ENCODE measurements around the gene DDRGK1. TPM values are rescaled to one million over a fixed set of nuclear protein-coding genes. Genes with fewer than 3 reads are reported as not detected.

The DDRGK1 gene
- total RNA-seq, 1 experiment from 2014 or later: 65.5 TPM

- intact Hi-C loops (cut with micrococcal nuclease; ENCODE audit: unreplicated experiment) (no loop called here), in situ Hi-C loops (cut with HindIII; ENCODE audit: low pct_unique_long_range_greater_than_20kb, low sequenced_read_pairs) (no loop called here)
- ChIA-PET CTCF (interaction anchor here (0.7 kb wide), 1 partner anchor 184 kb away, joined by 3 read pairs; no protein-coding TSS in a partner anchor), POLR2A (no interaction called here)
- Histone ChIP-seq H3K27ac (ENCODE audit: low read length) (no peak overlapping the region), H3K4me3 (ENCODE audit: low read depth in 2 of 2, low read length in 2 of 2) (no peak overlapping the region), H3K27me3 (ENCODE audit: control insufficient read depth, insufficient read depth, low read length) (no peaks in the 10 kb centered on the region), H3K9me3 (ENCODE audit: control insufficient read depth, insufficient read depth, low read depth, low read length) (no peaks in the 10 kb centered on the region), H3K36me3 (ENCODE audit: control insufficient read depth, insufficient read depth, low read length) (no peaks in the 10 kb centered on the region), H3K4me1 (ENCODE audit: control insufficient read depth, insufficient read depth, low read length) (peaks cover 6% of the 10 kb centered on the region; the same call in 1 of the 2 replicates)
- BruUV-seq (replicated peaks): no TSS peak
- TF ChIP-seq TCF7L2 (IDR thresholded peaks at IDR 0.05; ENCODE audit: low read depth, low read length) (no peak), SIN3A (IDR thresholded peaks at IDR 0.05; ENCODE audit: borderline replicate concordance, insufficient read depth, low read depth, low read length) (no peak), POLR2AphosphoS5 (IDR thresholded peaks at IDR 0.05; ENCODE audit: low read depth, low read length) (no peak), CTCF (IDR thresholded peaks at IDR 0.05) (no peak; the same call in 1 of the 2 replicates)
- TF ChIP-seq, protein P1, sequence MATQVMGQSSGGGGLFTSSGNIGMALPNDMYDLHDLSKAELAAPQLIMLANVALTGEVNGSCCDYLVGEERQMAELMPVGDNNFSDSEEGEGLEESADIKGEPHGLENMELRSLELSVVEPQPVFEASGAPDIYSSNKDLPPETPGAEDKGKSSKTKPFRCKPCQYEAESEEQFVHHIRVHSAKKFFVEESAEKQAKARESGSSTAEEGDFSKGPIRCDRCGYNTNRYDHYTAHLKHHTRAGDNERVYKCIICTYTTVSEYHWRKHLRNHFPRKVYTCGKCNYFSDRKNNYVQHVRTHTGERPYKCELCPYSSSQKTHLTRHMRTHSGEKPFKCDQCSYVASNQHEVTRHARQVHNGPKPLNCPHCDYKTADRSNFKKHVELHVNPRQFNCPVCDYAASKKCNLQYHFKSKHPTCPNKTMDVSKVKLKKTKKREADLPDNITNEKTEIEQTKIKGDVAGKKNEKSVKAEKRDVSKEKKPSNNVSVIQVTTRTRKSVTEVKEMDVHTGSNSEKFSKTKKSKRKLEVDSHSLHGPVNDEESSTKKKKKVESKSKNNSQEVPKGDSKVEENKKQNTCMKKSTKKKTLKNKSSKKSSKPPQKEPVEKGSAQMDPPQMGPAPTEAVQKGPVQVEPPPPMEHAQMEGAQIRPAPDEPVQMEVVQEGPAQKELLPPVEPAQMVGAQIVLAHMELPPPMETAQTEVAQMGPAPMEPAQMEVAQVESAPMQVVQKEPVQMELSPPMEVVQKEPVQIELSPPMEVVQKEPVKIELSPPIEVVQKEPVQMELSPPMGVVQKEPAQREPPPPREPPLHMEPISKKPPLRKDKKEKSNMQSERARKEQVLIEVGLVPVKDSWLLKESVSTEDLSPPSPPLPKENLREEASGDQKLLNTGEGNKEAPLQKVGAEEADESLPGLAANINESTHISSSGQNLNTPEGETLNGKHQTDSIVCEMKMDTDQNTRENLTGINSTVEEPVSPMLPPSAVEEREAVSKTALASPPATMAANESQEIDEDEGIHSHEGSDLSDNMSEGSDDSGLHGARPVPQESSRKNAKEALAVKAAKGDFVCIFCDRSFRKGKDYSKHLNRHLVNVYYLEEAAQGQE (IDR thresholded peaks at IDR 0.05; ENCODE audit: insufficient read depth in 1 of 2, low read depth in 2 of 2, low read length in 1 of 2): no peak
- ATAC-seq: no peak
- no peak for DNase-seq (ENCODE audit: low read depth, low spot score)
Observed at GRCh38 chr20:3168079-3168828, 36.2 kb downstream of the DDRGK1 start.

DNA sequence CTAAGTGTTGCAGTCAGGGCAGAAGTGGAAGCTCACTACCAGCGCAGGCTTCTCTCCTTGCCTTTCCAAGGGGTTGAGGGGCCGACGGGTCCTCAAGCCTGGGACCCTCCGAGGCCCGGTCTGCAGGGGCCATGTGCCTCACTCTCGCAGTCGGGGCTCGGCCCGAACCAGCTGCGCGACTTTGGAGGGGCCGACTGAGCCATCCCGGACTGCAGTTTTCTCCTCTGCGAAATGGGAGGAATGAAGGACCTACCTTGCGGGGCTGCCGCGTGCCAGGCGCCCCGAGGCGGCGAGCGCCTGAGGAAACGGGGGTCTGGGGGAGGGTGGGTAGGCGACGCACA, 36.8 kb downstream of the DDRGK1 start:
- ATAC-seq (no peak), DNase-seq (ENCODE audit: low read depth, low spot score) (no peak)
- H3K27ac ChIP-seq (ENCODE audit: low read length): no peak overlapping the region
- no peak for TF ChIP-seq TCF7L2 (IDR thresholded peaks at IDR 0.05; ENCODE audit: low read depth, low read length)
- H3K4me1 ChIP-seq (ENCODE audit: control insufficient read depth, insufficient read depth, low read length): peaks cover 5% of the 10 kb centered on the region; the same call in 1 of the 2 replicates
- H3K27me3 ChIP-seq (ENCODE audit: control insufficient read depth, insufficient read depth, low read length): no peaks in the 10 kb centered on the region
- H3K36me3 ChIP-seq (ENCODE audit: control insufficient read depth, insufficient read depth, low read length): no peaks in the 10 kb centered on the region
- intact Hi-C loops (cut with micrococcal nuclease; ENCODE audit: unreplicated experiment) (no loop called here), in situ Hi-C loops (cut with HindIII; ENCODE audit: low pct_unique_long_range_greater_than_20kb, low sequenced_read_pairs) (no loop called here)
- no peak overlapping the region for H3K4me3 ChIP-seq (ENCODE audit: low read depth in 2 of 2, low read length in 2 of 2)
- no peaks in the 10 kb centered on the region for H3K9me3 ChIP-seq (ENCODE audit: control insufficient read depth, insufficient read depth, low read depth, low read length)
- BruUV-seq (replicated peaks): no TSS peak
- ChIA-PET POLR2A (no interaction called here), CTCF (interaction anchor here (0.7 kb wide), 1 partner anchor 184 kb away, joined by 3 read pairs; no protein-coding TSS in a partner anchor)

DNA sequence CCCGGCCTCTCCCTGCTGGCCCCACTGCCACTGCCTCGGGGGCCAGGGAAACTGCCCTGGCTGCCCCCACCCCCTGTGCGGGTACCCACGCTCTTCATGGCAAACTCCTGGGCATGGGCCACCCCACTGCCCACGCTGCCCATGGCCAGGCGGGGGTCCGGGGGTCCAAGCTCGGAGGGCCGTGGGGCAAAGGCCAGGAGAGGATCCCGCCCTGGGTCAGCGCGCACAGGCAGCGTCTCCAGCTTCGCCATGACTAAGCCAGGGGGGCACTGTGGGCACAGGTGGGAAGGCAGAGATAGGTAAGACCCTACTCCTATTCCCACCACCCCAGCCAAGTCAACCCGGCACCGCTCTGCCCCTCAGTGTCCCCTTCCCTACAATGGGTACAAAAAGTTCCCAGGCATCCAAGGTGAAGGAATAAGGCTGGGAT, 37.6 kb downstream of the DDRGK1 start:
- ATAC-seq (no peak), DNase-seq (ENCODE audit: low read depth, low spot score) (no peak)
- Histone ChIP-seq H3K4me3 (ENCODE audit: low read depth in 2 of 2, low read length in 2 of 2) (no peak overlapping the region), H3K27ac (ENCODE audit: low read length) (no peak overlapping the region), H3K36me3 (ENCODE audit: control insufficient read depth, insufficient read depth, low read length) (no peaks in the 10 kb centered on the region), H3K9me3 (ENCODE audit: control insufficient read depth, insufficient read depth, low read depth, low read length) (no peaks in the 10 kb centered on the region), H3K27me3 (ENCODE audit: control insufficient read depth, insufficient read depth, low read length) (no peaks in the 10 kb centered on the region), H3K4me1 (ENCODE audit: control insufficient read depth, insufficient read depth, low read length) (0 out of 2 replicates have a peak, but pooled peaks cover 2% of the 10 kb centered on the region)
- intact Hi-C loops (cut with micrococcal nuclease; ENCODE audit: unreplicated experiment): no loop called here
- CTCF ChIA-PET: interaction anchor here (0.7 kb wide), 1 partner anchor 295 kb away, joined by 3 read pairs; no protein-coding TSS in a partner anchor
- POLR2A ChIA-PET: no interaction called here
- in situ Hi-C loops (cut with HindIII; ENCODE audit: low pct_unique_long_range_greater_than_20kb, low sequenced_read_pairs): no loop called here
- BruUV-seq (replicated peaks): no TSS peak
- TF ChIP-seq, protein P1 (IDR thresholded peaks at IDR 0.05; ENCODE audit: insufficient read depth in 1 of 2, low read depth in 2 of 2, low read length in 1 of 2): no peak
- TF ChIP-seq TCF7L2 (IDR thresholded peaks at IDR 0.05; ENCODE audit: low read depth, low read length) (no peak), CTCF (IDR thresholded peaks at IDR 0.05) (no peak), POLR2AphosphoS5 (IDR thresholded peaks at IDR 0.05; ENCODE audit: low read depth, low read length) (no peak), SIN3A (IDR thresholded peaks at IDR 0.05; ENCODE audit: borderline replicate concordance, insufficient read depth, low read depth, low read length) (no peak)
